Prostate gland (tissue), 2 donors: Measurements from ENCODE around the gene GBX2. TPM values are rescaled to one million over a fixed set of nuclear protein-coding genes. Genes with fewer than 3 reads are reported as not detected.

ENCODE experiments used
- DNase-seq: peaks from one replicate; pipeline ENCODE4 v3.0.0-alpha.2; 2019; ENCODE audit warnings: low spot score
- H3K27ac ChIP-seq, 2 donors: fragments of 200-600 bp; sonication (generic); 2 replicates each; pipeline ENCODE4 v1.5.1; 2017 to 2019
- H3K27me3 ChIP-seq: fragments of 200-600 bp; sonication (generic); replicated peaks from 2 replicates; pipeline ENCODE4 v1.5.1; 2019; ENCODE audit not compliant: insufficient read depth
- H3K36me3 ChIP-seq, 2 donors: fragments of 200-600 bp; sonication (generic); 1 replicate in 1 of 2; 2 replicates in 1 of 2; pipeline versions ENCODE4 v1.5.1 to v1.8.1; 2017 to 2019
- H3K4me1 ChIP-seq: fragments of 200-600 bp; sonication (generic); replicated peaks from 2 replicates; pipeline ENCODE4 v1.5.1; 2019
- H3K4me3 ChIP-seq, 2 donors: fragments of 200-600 bp; sonication (generic); 2 replicates each; pipeline ENCODE4 v1.5.1; 2017 to 2019
- H3K9me3 ChIP-seq: fragments of 200-600 bp; sonication (generic); 2 replicates; pipeline ENCODE4 v1.5.1; 2017
- CTCF ChIP-seq, 4 experiments: fragments of 200-600 bp in 2 of 4; fragments of 450-650 bp in 2 of 4; sonication (generic) in 2 of 4; IDR thresholded peaks; 1 replicate in 3 of 4; 2 replicates in 1 of 4; pipeline ENCODE4 v1.5.1; 2016 to 2019; ENCODE audit warnings: antibody characterized with exemption in 4 of 4, mild to moderate bottlenecking in 2 of 4, moderate library complexity in 2 of 4
- POLR2A ChIP-seq: fragments of 450-650 bp; IDR thresholded peaks from one replicate; pipeline ENCODE4 v1.6.1; 2016; ENCODE audit warnings: antibody characterized with exemption, mild to moderate bottlenecking
- POLR2AphosphoS5 ChIP-seq: sonication (generic); formaldehyde crosslinking; IDR thresholded peaks from one replicate; pipeline ENCODE4 v1.6.1; 2017; ENCODE audit warnings: antibody characterized with exemption
- WGBS: methylation state at CpG from one replicate; pipeline ENCODE4 v1.1.5; 2018; 5-methylcytosine and 5-hydroxymethylcytosine counted together
- intact Hi-C: fragments of 100-400 bp; cut with DNase I; formaldehyde crosslinking; loops from one replicate; pipeline ENCODE4 v1.14.2; 2022
- total RNA-seq, 2 donors: library from RNA; depleted of rRNA; stranded (reverse); fragments of >200 nt; gene quantifications; one replicate each; pipeline ENCODE4 v1.1.0, GENCODE V29; 2016

Gene GBX2
- total RNA-seq, 2 donors from 2014 or later = 0.23 TPM; not detected in 1

GRCh38 chr2:236164201-236164924 lies 3.8 kb downstream of the GBX2 start:
- no peak overlapping the region for H3K27ac ChIP-seq
- H3K9me3 ChIP-seq = no peaks in the 10 kb centered on the region
- peaks cover 13% of the 10 kb centered on the region for H3K4me1 ChIP-seq
- H3K4me3 ChIP-seq = peak overlapping the region in 1 of 2 donors; percentile 24
- no peak for DNase-seq
- 1% methylated on average over 67 of the region's 67 CpGs for WGBS
- peaks cover 58% of the 10 kb centered on the region for H3K27me3 ChIP-seq
- no peaks in the 10 kb centered on the region for H3K36me3 ChIP-seq
- TF ChIP-seq CTCF (IDR thresholded peaks at IDR 0.05) (no peak), POLR2A (no peak), POLR2AphosphoS5 (no peak)
- intact Hi-C loops = no loop called here

- peak overlapping the region in 1 of 2 donors; percentile 24 for H3K4me3 ChIP-seq
- no peak for DNase-seq
- no peak for TF ChIP-seq POLR2A
- TF ChIP-seq POLR2AphosphoS5 = no peak
- TF ChIP-seq CTCF (IDR thresholded peaks at IDR 0.05) = no peak
- intact Hi-C loops = no loop called here
- WGBS = 20% methylated on average over 28 of the region's 59 CpGs
- H3K36me3 ChIP-seq = no peaks in the 10 kb centered on the region
- H3K27me3 ChIP-seq = peaks cover 51% of the 10 kb centered on the region
- H3K27ac ChIP-seq = no peak overlapping the region
- peaks cover 13% of the 10 kb centered on the region for H3K4me1 ChIP-seq
- no peaks in the 10 kb centered on the region for H3K9me3 ChIP-seq
These were observed 4.5 kb downstream of the GBX2 start for GRCh38 chr2:236163471-236164200.

GRCh38 chr2:236162882-236163470 lies 5.2 kb downstream of the GBX2 start:
- no peaks in the 10 kb centered on the region for H3K9me3 ChIP-seq
- no peak for DNase-seq
- H3K36me3 ChIP-seq = no peaks in the 10 kb centered on the region
- H3K27ac ChIP-seq = no peak overlapping the region
- H3K4me3 ChIP-seq = no peak overlapping the region
- 64% methylated on average over 33 of the region's 33 CpGs for WGBS
- TF ChIP-seq POLR2AphosphoS5 (no peak), POLR2A (no peak), CTCF (IDR thresholded peaks at IDR 0.05) (no peak)
- peaks cover 13% of the 10 kb centered on the region for H3K4me1 ChIP-seq
- H3K27me3 ChIP-seq = peaks cover 46% of the 10 kb centered on the region
- intact Hi-C loops = no loop called here

- intact Hi-C loops = no loop called here
- H3K4me3 ChIP-seq = no peak overlapping the region
- H3K9me3 ChIP-seq = no peaks in the 10 kb centered on the region
- H3K36me3 ChIP-seq = no peaks in the 10 kb centered on the region
- no peak for TF ChIP-seq CTCF (IDR thresholded peaks at IDR 0.05)
- TF ChIP-seq POLR2A = no peak
- no peak for TF ChIP-seq POLR2AphosphoS5
- H3K27ac ChIP-seq = no peak overlapping the region
- no peak for DNase-seq
- WGBS = 56% methylated on average over 16 of the region's 16 CpGs
- peaks cover 8% of the 10 kb centered on the region for H3K4me1 ChIP-seq
- peaks cover 42% of the 10 kb centered on the region for H3K27me3 ChIP-seq
These were observed 5.9 kb downstream of the GBX2 start for GRCh38 chr2:236162031-236162845.
